Measurements from ENCODE around the gene IFT80. TPM values are rescaled to one million over a fixed set of nuclear protein-coding genes. Genes with fewer than 3 reads are reported as not detected.

The IFT80 gene
- total and polyA plus RNA-seq, 2 experiments from 2014 or later: 14.1 to 33.0 TPM

DNA sequence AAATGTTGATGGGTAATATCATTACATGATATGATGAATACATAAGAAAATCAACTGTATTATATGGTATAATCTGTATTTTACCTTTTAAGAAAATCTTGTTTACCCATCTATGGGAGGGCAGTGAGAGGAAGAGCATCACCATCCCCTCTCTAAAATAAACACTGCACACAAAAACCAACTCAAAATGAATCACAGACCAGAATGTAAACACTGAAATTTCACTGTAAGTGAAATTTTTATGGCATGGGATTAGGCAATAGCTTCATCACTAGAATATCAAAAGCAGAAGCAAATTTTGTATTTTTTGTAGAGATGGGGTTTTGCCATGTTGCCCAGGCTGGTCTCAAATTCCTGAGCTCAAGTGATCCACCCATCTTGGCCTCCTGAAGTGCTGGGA is 26.2 kb downstream of the IFT80 start (continued):
- TF ChIP-seq ZNF462 (CRISPR knock-in tag; IDR thresholded peaks at IDR 0.05): no peak

- no peak overlapping the region for H3K4me2 ChIP-seq
- Mint-ChIP-seq H3K36me3 (ENCODE audit: low read depth) (peaks cover 25% of the 10 kb centered on the region), H3K4me1 (no peaks in the 10 kb centered on the region), H3K27ac (no peak overlapping the region), H3K27me3 (ENCODE audit: insufficient read depth, low read depth, poor library complexity) (no peaks in the 10 kb centered on the region), H3K4me3 (no peak overlapping the region), H3K9me3 (peaks cover 7% of the 10 kb centered on the region; the same call in 1 of the 3 replicates)
- ATAC-seq (no peak), DNase-seq (ENCODE audit: low spot score) (no peak)
- 0 out of 2 replicates have a peak, but pooled peaks cover 2% of the 10 kb centered on the region for H3K36me3 ChIP-seq (ENCODE audit: insufficient read depth)
- H3K4me1 ChIP-seq (ENCODE audit: insufficient read depth): no peaks in the 10 kb centered on the region
- H3K4me3 ChIP-seq: no peak overlapping the region
- H4K20me1 ChIP-seq (replicated peaks; ENCODE audit: insufficient read depth): no peaks in the 10 kb centered on the region
- no peak overlapping the region for H3K27ac ChIP-seq (ENCODE audit: low read depth)
- no peak overlapping the region for H2AFZ ChIP-seq
- no peaks in the 10 kb centered on the region for H3K79me2 ChIP-seq (replicated peaks; ENCODE audit: insufficient read depth)
- H3F3A ChIP-seq (replicated peaks; ENCODE audit: low read depth): no peaks in the 10 kb centered on the region
- TF ChIP-seq ZNF114 (CRISPR knock-in tag; IDR thresholded peaks at IDR 0.05) (no peak), CTCF (conservative IDR thresholded peaks at IDR 0.05; ENCODE audit: low read depth in 2 of 2) (no peak)
- no peaks in the 10 kb centered on the region for H3K9me2 ChIP-seq (ENCODE audit: insufficient read depth)
- no peaks in the 10 kb centered on the region for H3K27me3 ChIP-seq (ENCODE audit: insufficient read depth)
Observed at GRCh38 chr3:160370987-160371857, 27.8 kb downstream of the IFT80 start.

Measured in GM23338 (cell line).